WTC11 (cell line): ENCODE measurements around the gene KCNG4.

ENCODE experiments used
- ATF2 ChIP-seq: sonication (generic); formaldehyde crosslinking; IDR thresholded peaks from 2 replicates; pipeline ENCODE4 v1.8.1; 2022; ENCODE audit warnings: low read depth, missing genetic modification reagents, borderline replicate concordance
- CTCF ChIP-seq: fragments of 200-600 bp; IDR thresholded peaks from 2 replicates; pipeline ENCODE4 v1.8.0; 2022; ENCODE audit warnings: antibody characterized with exemption
- NFATC4 ChIP-seq: fragments of 250-450 bp; sonication (Bioruptor Pico); IDR thresholded peaks from 2 replicates; pipeline ENCODE4 v1.9.0; 2021; ENCODE audit warnings: mild to moderate bottlenecking
- NFYB ChIP-seq: sonication (generic); formaldehyde crosslinking; conservative IDR thresholded peaks from 2 replicates; pipeline ENCODE4 v1.8.0; 2022; ENCODE audit warnings: low read depth, missing genetic modification reagents
- NR2C2 ChIP-seq: sonication (generic); formaldehyde crosslinking; IDR thresholded peaks from 2 replicates; pipeline ENCODE4 v1.8.0; 2022; ENCODE audit warnings: mild to moderate bottlenecking, missing genetic modification reagents

- TF ChIP-seq NFATC4 (no peak), ATF2 (CRISPR knock-in tag) (no peak), CTCF (no peak), NR2C2 (CRISPR knock-in tag) (no peak), NFYB (no peak)
These were observed 14.2 kb downstream of the KCNG4 start for GRCh38 chr16:84225571-84225970.
